Subcutaneous abdominal adipose tissue (tissue), 5 donors: ENCODE results near the gene ACOXL.

ENCODE experiments used
- H3K27ac ChIP-seq: one replicate; pipeline ENCODE4 v1.7.0; 2013; ENCODE audit warnings: low read depth, mild to moderate bottlenecking, inconsistent platforms, low read length, moderate library complexity
- H3K27me3 ChIP-seq, 5 donors: one replicate each; pipeline ENCODE4 v1.7.0; 2013; ENCODE audit warnings: low read length in 5 of 5, inconsistent platforms in 1 of 5; ENCODE audit not compliant: control insufficient read depth in 5 of 5, insufficient read depth in 4 of 5
- H3K36me3 ChIP-seq, 5 donors: one replicate each; pipeline ENCODE4 v1.7.0; 2013; ENCODE audit warnings: low read length in 5 of 5; ENCODE audit not compliant: control insufficient read depth in 5 of 5, insufficient read depth in 5 of 5
- H3K4me1 ChIP-seq, 5 donors: one replicate each; pipeline ENCODE4 v1.7.0; 2013; ENCODE audit warnings: low read length in 5 of 5, mild to moderate bottlenecking in 3 of 5, moderate library complexity in 1 of 5; ENCODE audit not compliant: control insufficient read depth in 5 of 5, insufficient read depth in 5 of 5
- H3K4me3 ChIP-seq, 5 donors: one replicate each; pipeline ENCODE4 v1.7.0; 2013; ENCODE audit warnings: low read length in 5 of 5, low read depth in 1 of 5
- H3K9ac ChIP-seq, 5 donors: one replicate each; pipeline ENCODE4 v1.7.0; 2013; ENCODE audit warnings: low read length in 5 of 5, mild to moderate bottlenecking in 4 of 5, moderate library complexity in 3 of 5
- H3K9me3 ChIP-seq, 5 donors: one replicate each; pipeline ENCODE4 v1.7.0; 2013; ENCODE audit warnings: low read length in 5 of 5; ENCODE audit not compliant: control insufficient read depth in 5 of 5
- donor health status: healthy.
- donor health status: healthy.
- donor health status: healthy.
- donor health status: healthy.
- donor health status: healthy.

ACOXL gene

DNA sequence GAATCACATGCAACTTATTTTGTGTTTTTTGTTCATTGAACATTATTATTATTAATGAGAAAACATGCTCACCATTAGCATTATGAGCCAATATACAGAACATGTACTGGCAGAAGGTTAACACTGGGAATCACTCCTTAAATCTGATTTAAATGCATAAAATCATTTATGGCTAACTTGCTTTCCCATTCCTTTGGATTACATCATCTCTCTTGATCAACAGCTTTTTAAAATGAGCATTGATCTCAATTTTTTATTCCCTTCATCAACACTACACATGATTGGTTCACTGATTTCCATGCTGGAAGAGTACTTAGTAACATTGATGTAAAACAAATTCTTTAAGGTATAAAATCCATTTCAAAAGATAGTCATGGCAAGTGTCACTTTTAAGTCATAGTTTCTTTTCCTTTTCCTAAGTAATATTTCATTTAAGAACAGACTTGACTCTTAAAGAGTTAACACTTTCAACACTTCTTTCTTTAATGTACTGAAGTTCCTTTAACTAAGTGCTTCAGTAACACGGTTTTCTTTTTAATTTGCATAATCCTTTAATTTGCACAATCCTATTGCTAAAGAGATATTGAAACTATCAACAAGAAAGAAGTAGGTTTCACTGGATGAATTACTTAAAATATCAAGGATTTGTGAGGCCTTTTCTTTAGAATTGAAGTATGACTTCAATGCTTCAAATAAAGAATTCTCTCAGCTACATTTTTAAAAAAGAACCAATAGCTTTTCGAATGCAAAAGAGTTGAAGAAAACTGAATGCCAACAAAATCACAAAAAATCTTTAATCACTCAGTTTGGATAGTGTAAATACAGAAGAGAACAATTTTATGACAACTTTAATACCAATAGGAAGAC, 29.6 kb upstream of the ACOXL start:
- H3K4me3 ChIP-seq = no peak overlapping the region
- no peaks in the 10 kb centered on the region for H3K9me3 ChIP-seq
- no peaks in the 10 kb centered on the region for H3K36me3 ChIP-seq
- H3K9ac ChIP-seq = no peak overlapping the region
- H3K27me3 ChIP-seq = no peaks in the 10 kb centered on the region
- H3K4me1 ChIP-seq = no peaks in the 10 kb centered on the region
- H3K27ac ChIP-seq = no peak overlapping the region

- no peak overlapping the region for H3K27ac ChIP-seq
- H3K9me3 ChIP-seq = peaks cover 0 to 2% (median 0%) of the 10 kb centered on the region in 5 donors
- no peak overlapping the region for H3K9ac ChIP-seq
- peaks cover 0 to 4% (median 0%) of the 10 kb centered on the region in 5 donors for H3K27me3 ChIP-seq
- H3K4me1 ChIP-seq = no peaks in the 10 kb centered on the region
- no peak overlapping the region for H3K4me3 ChIP-seq
- H3K36me3 ChIP-seq = no peaks in the 10 kb centered on the region
These were observed 24.9 kb upstream of the ACOXL start for GRCh38 chr2:110707386-110707965.

DNA sequence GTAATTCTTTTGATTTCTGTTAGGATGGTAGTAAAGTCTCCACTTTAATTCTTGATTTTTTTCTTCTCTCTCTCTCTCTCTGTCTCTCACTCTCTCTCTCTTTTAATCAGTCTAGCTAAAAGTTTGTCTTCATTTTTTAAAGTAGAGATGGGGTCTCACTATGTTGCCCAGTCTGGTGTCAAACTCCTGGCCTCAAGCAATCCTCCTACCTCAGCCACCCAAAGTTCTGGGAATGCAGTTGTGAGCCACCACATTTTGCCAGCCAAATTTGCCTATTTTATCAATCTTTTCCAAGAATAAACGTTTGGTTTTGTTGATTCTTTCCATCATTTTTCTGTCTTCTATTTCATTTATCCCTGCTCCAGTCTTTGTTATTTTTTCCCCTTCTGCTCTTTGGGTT, 23.9 kb upstream of the ACOXL start:
- Histone ChIP-seq H3K9ac (no peak overlapping the region), H3K9me3 (peaks cover 0 to 4% (median 0%) of the 10 kb centered on the region in 5 donors), H3K4me1 (no peaks in the 10 kb centered on the region), H3K36me3 (no peaks in the 10 kb centered on the region), H3K4me3 (no peak overlapping the region), H3K27ac (no peak overlapping the region), H3K27me3 (peaks cover 0 to 4% (median 0%) of the 10 kb centered on the region in 5 donors)

- no peak overlapping the region for H3K27ac ChIP-seq
- H3K36me3 ChIP-seq = no peaks in the 10 kb centered on the region
- H3K4me1 ChIP-seq = peaks cover 3 to 23% (median 19%) of the 10 kb centered on the region in 5 donors
- H3K4me3 ChIP-seq = no peak overlapping the region
- peaks cover 0 to 4% (median 0%) of the 10 kb centered on the region in 5 donors for H3K27me3 ChIP-seq
- H3K9me3 ChIP-seq = peaks cover 0 to 4% (median 0%) of the 10 kb centered on the region in 5 donors
- H3K9ac ChIP-seq = no peak overlapping the region
These were observed 19.6 kb upstream of the ACOXL start for GRCh38 chr2:110712737-110713136.

- H3K27me3 ChIP-seq = peaks cover 0 to 4% (median 0%) of the 10 kb centered on the region in 5 donors
- peaks cover 0 to 4% (median 0%) of the 10 kb centered on the region in 5 donors for H3K9me3 ChIP-seq
- H3K36me3 ChIP-seq = no peaks in the 10 kb centered on the region
- H3K27ac ChIP-seq = no peak overlapping the region
- H3K4me1 ChIP-seq = peaks cover 5 to 33% (median 24%) of the 10 kb centered on the region in 5 donors
- H3K4me3 ChIP-seq = no peak overlapping the region
- H3K9ac ChIP-seq = no peak overlapping the region
These were observed 18.6 kb upstream of the ACOXL start for GRCh38 chr2:110713513-110714362.

DNA sequence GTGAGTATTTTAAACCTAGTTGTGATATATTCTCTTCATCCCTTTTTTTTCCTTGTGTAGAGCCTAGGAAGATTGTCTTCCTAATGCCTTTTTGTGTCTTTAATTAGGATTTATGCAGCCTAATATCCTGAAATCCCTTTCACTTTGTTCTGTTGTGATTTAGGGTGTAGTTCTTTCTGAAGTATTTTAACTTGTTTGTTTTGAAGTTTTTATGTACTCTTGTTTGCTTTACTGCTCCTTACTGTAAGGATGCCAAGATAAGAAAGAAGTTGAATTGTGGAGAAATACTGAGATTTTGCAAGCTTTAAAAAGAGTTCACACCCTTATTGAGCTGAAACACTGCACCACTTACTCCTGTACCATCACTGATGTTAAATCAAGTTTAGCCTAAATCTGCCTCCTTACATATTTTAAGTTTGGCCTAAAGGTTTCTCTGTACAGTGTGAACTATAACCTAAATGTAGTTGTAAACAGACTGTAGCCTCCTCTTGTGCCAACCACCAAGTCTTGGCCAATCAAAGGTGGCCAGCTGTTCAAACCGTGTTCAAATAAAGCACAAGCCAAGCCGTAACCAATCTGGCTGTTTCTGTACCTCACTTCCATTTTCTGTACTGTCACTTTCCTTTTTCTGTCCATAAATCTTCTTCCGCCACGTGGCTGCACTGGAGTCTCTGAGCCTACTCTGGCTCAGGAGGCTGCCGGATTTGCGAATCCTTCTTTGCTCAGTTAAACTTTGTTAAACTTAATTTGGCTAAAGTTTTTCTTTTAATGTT, 17.7 kb upstream of the ACOXL start:
- H3K27me3 ChIP-seq = peaks cover 0 to 4% (median 0%) of the 10 kb centered on the region in 5 donors
- H3K9me3 ChIP-seq = peaks cover 0 to 4% (median 0%) of the 10 kb centered on the region in 5 donors
- no peaks in the 10 kb centered on the region for H3K36me3 ChIP-seq
- H3K27ac ChIP-seq = peak overlapping the region; percentile 37
- no peak overlapping the region for H3K4me3 ChIP-seq
- no peak overlapping the region for H3K9ac ChIP-seq
- H3K4me1 ChIP-seq = peaks cover 5 to 35% (median 25%) of the 10 kb centered on the region in 5 donors

- H3K36me3 ChIP-seq = no peaks in the 10 kb centered on the region
- H3K27ac ChIP-seq = no peak overlapping the region
- peaks cover 0 to 4% (median 0%) of the 10 kb centered on the region in 5 donors for H3K9me3 ChIP-seq
- no peak overlapping the region for H3K4me3 ChIP-seq
- H3K9ac ChIP-seq = no peak overlapping the region
- peaks cover 0 to 2% (median 0%) of the 10 kb centered on the region in 5 donors for H3K27me3 ChIP-seq
- peaks cover 5 to 35% (median 25%) of the 10 kb centered on the region in 5 donors for H3K4me1 ChIP-seq
These were observed 15.3 kb upstream of the ACOXL start for GRCh38 chr2:110716959-110717645.

- H3K27me3 ChIP-seq = no peaks in the 10 kb centered on the region
- H3K9ac ChIP-seq = no peak overlapping the region
- peaks cover 5 to 35% (median 25%) of the 10 kb centered on the region in 5 donors for H3K4me1 ChIP-seq
- H3K36me3 ChIP-seq = no peaks in the 10 kb centered on the region
- peaks cover 0 to 3% (median 0%) of the 10 kb centered on the region in 5 donors for H3K9me3 ChIP-seq
- no peak overlapping the region for H3K4me3 ChIP-seq
- no peak overlapping the region for H3K27ac ChIP-seq
These were observed 14.6 kb upstream of the ACOXL start for GRCh38 chr2:110717734-110718133.

- peaks cover 5 to 35% (median 25%) of the 10 kb centered on the region in 5 donors for H3K4me1 ChIP-seq
- no peaks in the 10 kb centered on the region for H3K36me3 ChIP-seq
- H3K27me3 ChIP-seq = no peaks in the 10 kb centered on the region
- no peak overlapping the region for H3K4me3 ChIP-seq
- no peak overlapping the region for H3K9ac ChIP-seq
- no peaks in the 10 kb centered on the region for H3K9me3 ChIP-seq
- H3K27ac ChIP-seq = no peak overlapping the region
These were observed 14.0 kb upstream of the ACOXL start for GRCh38 chr2:110718382-110718781.
